Urothelium cell line (cell line): ENCODE data around the gene NXN.
"Not testable (repeated sequence)": the region's sequence is repeated elsewhere in the genome, so short reads cannot be mapped to it uniquely, and the experiment has no call there.

Experiments
- DNase-seq: peaks from one replicate; pipeline ENCODE4 v3.0.0; 2011; ENCODE audit warnings: low spot score, mixed read lengths
- FAIRE-seq: peaks from 2 replicates; lab custom pipeline; 2011; peaks lifted over from hg19 to GRCh38; lab: Jason Lieb, UNC

The NXN gene

DNA sequence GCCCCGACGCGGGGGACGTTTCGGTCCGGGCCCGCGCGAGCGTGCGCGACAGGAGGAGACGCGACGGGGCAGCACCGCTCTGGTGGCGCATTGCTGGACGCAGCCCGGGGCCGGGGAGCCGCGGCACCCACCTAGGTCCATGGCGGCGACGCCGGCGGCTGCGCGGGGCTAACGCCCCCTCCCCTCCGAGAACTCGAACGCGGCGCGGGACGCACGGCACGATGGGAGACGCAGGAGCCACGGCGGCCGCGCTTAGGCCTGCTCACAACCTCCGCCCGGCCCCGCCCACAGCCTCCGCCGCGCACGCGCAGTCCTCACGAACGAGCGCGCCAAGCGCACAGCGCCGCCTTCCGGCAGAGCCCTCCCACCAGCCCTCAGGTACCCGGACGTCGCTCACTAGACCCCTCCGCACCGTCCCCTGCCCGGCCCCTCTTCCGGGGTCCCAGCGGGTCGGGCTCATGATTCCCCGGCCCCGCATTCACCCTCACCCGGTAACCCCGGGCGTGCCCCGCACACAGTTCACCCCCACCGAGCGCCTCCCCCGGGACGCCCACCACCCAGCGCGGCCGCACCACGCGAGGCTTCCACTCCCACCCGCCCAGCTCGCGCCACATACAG lies 227.5 kb downstream of the NXN start, which contains the start of gene GEMIN4:
TSS of gene GEMIN4 (minus strand) at position 263 of the 618 bp plus-strand sequence. CDS start at position 141, 122 bp downstream.
- no peak for FAIRE-seq
- peak; percentile 93 for DNase-seq

- FAIRE-seq, result no peak
- no peak for DNase-seq
Measured at GRCh38 chr17:751269-752001, 228.1 kb downstream of the NXN start.

- FAIRE-seq (no peak), DNase-seq (no peak)
Measured at GRCh38 chr17:750431-751037, 229.0 kb downstream of the NXN start.

DNA sequence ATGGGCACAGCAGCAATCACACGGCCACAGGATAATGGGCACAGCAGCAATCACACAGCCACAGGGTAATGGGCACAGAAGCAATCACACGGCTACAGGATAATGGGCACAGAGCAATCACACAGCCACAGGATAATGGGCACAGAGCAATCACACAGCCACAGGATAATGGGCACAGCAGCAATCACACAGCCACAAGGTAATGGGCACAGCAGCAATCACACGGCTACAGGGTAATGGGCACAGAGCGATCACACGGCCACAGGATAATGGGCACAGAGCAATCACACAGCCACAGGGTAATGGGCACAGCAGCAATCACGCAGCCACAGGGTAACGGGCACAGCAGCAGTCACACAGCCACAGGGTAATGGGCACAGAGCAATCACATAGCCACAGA lies 230.2 kb downstream of the NXN start:
- not testable (repeated sequence) for FAIRE-seq, DNase-seq
